GM12891 (cell line): ENCODE data around the gene IGFL4.

Source experiments
- PAX5 ChIP-seq: IDR thresholded peaks from 2 replicates; pipeline ENCODE4 v1.6.1; 2011; ENCODE audit warnings: low read length, moderate library complexity, mild to moderate bottlenecking; ENCODE audit not compliant: insufficient read depth, severe bottlenecking
- POLR2A ChIP-seq: IDR thresholded peaks from 2 replicates; pipeline ENCODE4 v1.6.1; 2011; ENCODE audit warnings: low read depth, low read length, control low read depth
- POLR2AphosphoS5 ChIP-seq: IDR thresholded peaks from 2 replicates; pipeline ENCODE4 v1.6.1; 2011; ENCODE audit warnings: low read depth, low read length, control low read depth
- POU2F2 ChIP-seq: IDR thresholded peaks from 2 replicates; pipeline ENCODE4 v1.6.1; 2011; ENCODE audit warnings: low read depth, mild to moderate bottlenecking, control low read depth, low read length, moderate library complexity
- SPI1 ChIP-seq: IDR thresholded peaks from 2 replicates; pipeline ENCODE4 v1.6.1; 2011; ENCODE audit warnings: low read depth, low read length, control low read depth
- TAF1 ChIP-seq: IDR thresholded peaks from 2 replicates; pipeline ENCODE4 v1.6.1; 2011; ENCODE audit warnings: low read depth, low read length, control low read depth

- no peak for TF ChIP-seq TAF1
- TF ChIP-seq SPI1: no peak
- no peak for TF ChIP-seq POLR2A
- TF ChIP-seq POLR2AphosphoS5: no peak
- TF ChIP-seq POU2F2: no peak
- no peak for TF ChIP-seq PAX5
These were observed 40.1 kb downstream of the IGFL4 start for GRCh38 chr19:46000491-46001246.
